HG03575 (cell line): ENCODE results near the gene IGFL1.
"Not testable (repeated sequence)": the region's sequence is repeated elsewhere in the genome, so short reads cannot be mapped to it uniquely, and the experiment has no call there.

Source experiments
- ATAC-seq: cut with Tn5 transposase; IDR thresholded peaks from one replicate; pipeline ENCODE4 v1.9.1; 2021; ENCODE audit not compliant: unreplicated experiment, insufficient number of reproducible peaks, low FRiP score; ENCODE audit errors: extremely low read depth

Gene IGFL1

GRCh38 chr19:46198756-46199155 lies 30.8 kb upstream of the IGFL1 start:
- no peak for ATAC-seq

- ATAC-seq, result no peak
These were observed 27.9 kb upstream of the IGFL1 start for GRCh38 chr19:46201454-46202310.

- ATAC-seq, result no peak
These were observed 27.1 kb upstream of the IGFL1 start for GRCh38 chr19:46202426-46202825.

- ATAC-seq, result no peak
These were observed 26.4 kb upstream of the IGFL1 start for GRCh38 chr19:46202872-46203860.

- no peak for ATAC-seq
These were observed 25.5 kb upstream of the IGFL1 start for GRCh38 chr19:46204008-46204407.

GRCh38 chr19:46205183-46205984 lies 24.2 kb upstream of the IGFL1 start:
- ATAC-seq, result no peak

GRCh38 chr19:46206176-46206575 lies 23.4 kb upstream of the IGFL1 start:
- no peak for ATAC-seq

- no peak for ATAC-seq
These were observed 22.9 kb upstream of the IGFL1 start for GRCh38 chr19:46206682-46207081.

- not testable (repeated sequence) for ATAC-seq
These were observed 21.7 kb upstream of the IGFL1 start for GRCh38 chr19:46207858-46208257.

- no peak for ATAC-seq
These were observed 20.5 kb upstream of the IGFL1 start for GRCh38 chr19:46209051-46209450.

- no peak for ATAC-seq
These were observed 20.1 kb upstream of the IGFL1 start for GRCh38 chr19:46209472-46209871.

GRCh38 chr19:46210669-46211068 lies 18.9 kb upstream of the IGFL1 start:
- ATAC-seq, result no peak

- ATAC-seq, result no peak
These were observed 18.2 kb upstream of the IGFL1 start for GRCh38 chr19:46211201-46211881.

- ATAC-seq, result not testable (repeated sequence)
These were observed 16.9 kb upstream of the IGFL1 start for GRCh38 chr19:46212592-46212991.

- no peak for ATAC-seq
These were observed 16.4 kb upstream of the IGFL1 start for GRCh38 chr19:46213156-46213555.

GRCh38 chr19:46213806-46214205 lies 15.7 kb upstream of the IGFL1 start:
- no peak for ATAC-seq

GRCh38 chr19:46216612-46217011 lies 12.9 kb upstream of the IGFL1 start:
- ATAC-seq, result no peak

GRCh38 chr19:46217476-46217875 lies 12.1 kb upstream of the IGFL1 start:
- ATAC-seq, result no peak
